NCI-H345 (cell line): ENCODE measurements around the gene RGS9BP.
"Not testable (repeated sequence)": the region's sequence is repeated elsewhere in the genome, so short reads cannot be mapped to it uniquely, and the experiment has no call there.

Experiments used
- DNase-seq: peaks from one replicate; lab custom pipeline; 2025; lab: John Stamatoyannopoulos, UW

Gene RGS9BP

GRCh38 chr19:32675720-32676185 lies at the start of gene RGS9BP:
Gene RGS9BP, plus strand, starts transcription at chr19:32675848. Its CDS starts 416 bp downstream, at chr19:32676264.
- DNase-seq = peak; percentile 93

GRCh38 chr19:32626969-32627368 lies 48.7 kb upstream of the RGS9BP start:
- no peak for DNase-seq

GRCh38 chr19:32627714-32628270 lies 47.9 kb upstream of the RGS9BP start:
- DNase-seq = no peak

- no peak for DNase-seq
Observed at GRCh38 chr19:32630338-32630737, 45.3 kb upstream of the RGS9BP start.

- DNase-seq = no peak
Observed at GRCh38 chr19:32631381-32631780, 44.3 kb upstream of the RGS9BP start.

- DNase-seq = no peak
Observed at GRCh38 chr19:32637480-32637879, 38.2 kb upstream of the RGS9BP start.

GRCh38 chr19:32638625-32639024 lies 37.0 kb upstream of the RGS9BP start:
- DNase-seq = no peak

GRCh38 chr19:32642771-32643170 lies 32.9 kb upstream of the RGS9BP start:
- DNase-seq = no peak

GRCh38 chr19:32646556-32646955 lies 29.1 kb upstream of the RGS9BP start:
- DNase-seq = no peak

GRCh38 chr19:32647361-32647760 lies 28.3 kb upstream of the RGS9BP start:
- DNase-seq = no peak

- DNase-seq = no peak
Observed at GRCh38 chr19:32649751-32650150, 25.9 kb upstream of the RGS9BP start.

- no peak for DNase-seq
Observed at GRCh38 chr19:32650671-32651070, 25.0 kb upstream of the RGS9BP start.

GRCh38 chr19:32651729-32652140 lies 23.9 kb upstream of the RGS9BP start:
- DNase-seq = no peak

- DNase-seq = not testable (repeated sequence)
Observed at GRCh38 chr19:32652331-32652730, 23.3 kb upstream of the RGS9BP start.

- DNase-seq = peak; percentile 29
Observed at GRCh38 chr19:32652894-32653598, 22.6 kb upstream of the RGS9BP start.

- no peak for DNase-seq
Observed at GRCh38 chr19:32653599-32653915, 22.1 kb upstream of the RGS9BP start.

- DNase-seq = not testable (repeated sequence)
Observed at GRCh38 chr19:32656379-32656778, 19.3 kb upstream of the RGS9BP start.

- DNase-seq = no peak
Observed at GRCh38 chr19:32658075-32658474, 17.6 kb upstream of the RGS9BP start.

- no peak for DNase-seq
Observed at GRCh38 chr19:32658527-32658926, 17.1 kb upstream of the RGS9BP start.

- DNase-seq = no peak
Observed at GRCh38 chr19:32661318-32661717, 14.3 kb upstream of the RGS9BP start.

- DNase-seq = no peak
Observed at GRCh38 chr19:32662186-32662585, 13.5 kb upstream of the RGS9BP start.

GRCh38 chr19:32666084-32666483 lies 9.6 kb upstream of the RGS9BP start:
- DNase-seq = no peak

- no peak for DNase-seq
Observed at GRCh38 chr19:32669310-32669709, 6.3 kb upstream of the RGS9BP start.
